ENCODE measurements around the gene ENOX2.

Gene ENOX2

GRCh38 chrX:130700629-130701028 lies 202.4 kb downstream of the ENOX2 start:
- no peak for TF ChIP-seq EZH2phosphoT487 (IDR thresholded peaks at IDR 0.05; ENCODE audit: borderline replicate concordance, low read length)
- peaks cover 17% of the 10 kb centered on the region for H3K4me1 ChIP-seq (ENCODE audit: control insufficient read depth, low read length)
- H3K4me2 ChIP-seq (ENCODE audit: low read length), result no peak overlapping the region
- H3K27ac ChIP-seq (ENCODE audit: low read depth, low read length), result no peak overlapping the region
- no peaks in the 10 kb centered on the region for H3K9me3 ChIP-seq (ENCODE audit: control insufficient read depth, insufficient read depth, low read length)
- no peaks in the 10 kb centered on the region for H3F3A ChIP-seq (ENCODE audit: control insufficient read depth, insufficient read depth)
- no peaks in the 10 kb centered on the region for H4K20me1 ChIP-seq (ENCODE audit: control insufficient read depth, insufficient read depth, low read depth, low read length)
- no peaks in the 10 kb centered on the region for H3K79me2 ChIP-seq (ENCODE audit: control insufficient read depth, low read length)
- H3K36me3 ChIP-seq (ENCODE audit: control insufficient read depth, low read length), result no peaks in the 10 kb centered on the region
- no peaks in the 10 kb centered on the region for H3K9me2 ChIP-seq (replicated peaks; ENCODE audit: control insufficient read depth, low read length)
- H3K27me3 ChIP-seq (ENCODE audit: control insufficient read depth, low read length), result no peaks in the 10 kb centered on the region
- no peak overlapping the region for H3K4me3 ChIP-seq (ENCODE audit: low read length)

DNA sequence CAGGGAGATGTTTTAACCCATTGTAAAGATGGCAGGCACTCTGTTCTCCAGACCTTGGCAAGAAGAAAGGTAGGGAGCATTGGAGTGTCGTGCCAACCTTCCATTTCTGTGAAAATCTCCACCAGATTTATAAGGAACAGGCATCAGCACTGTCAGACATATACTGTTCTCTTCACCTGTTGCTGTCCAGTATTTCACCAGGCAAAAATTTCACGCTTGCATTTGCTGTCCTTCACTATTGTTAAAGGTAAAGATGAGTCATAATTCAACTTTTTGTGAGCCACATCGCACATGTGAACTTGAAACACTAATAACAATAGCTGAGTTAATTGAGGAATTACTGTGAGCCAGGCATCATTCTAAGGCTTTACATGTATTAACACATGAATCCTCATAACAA lies 203.4 kb downstream of the ENOX2 start:
- Histone ChIP-seq H3K4me3 (ENCODE audit: low read length) (no peak overlapping the region), H3K4me2 (ENCODE audit: low read length) (no peak overlapping the region), H3K4me1 (ENCODE audit: control insufficient read depth, low read length) (peaks cover 17% of the 10 kb centered on the region), H3K27ac (ENCODE audit: low read depth, low read length) (no peak overlapping the region), H4K20me1 (ENCODE audit: control insufficient read depth, insufficient read depth, low read depth, low read length) (no peaks in the 10 kb centered on the region), H3K79me2 (ENCODE audit: control insufficient read depth, low read length) (no peaks in the 10 kb centered on the region), H3K36me3 (ENCODE audit: control insufficient read depth, low read length) (no peaks in the 10 kb centered on the region), H3K9me2 (replicated peaks; ENCODE audit: control insufficient read depth, low read length) (no peaks in the 10 kb centered on the region), H3F3A (ENCODE audit: control insufficient read depth, insufficient read depth) (no peaks in the 10 kb centered on the region), H3K27me3 (ENCODE audit: control insufficient read depth, low read length) (no peaks in the 10 kb centered on the region), H3K9me3 (ENCODE audit: control insufficient read depth, insufficient read depth, low read length) (no peaks in the 10 kb centered on the region)
- TF ChIP-seq EZH2phosphoT487 (IDR thresholded peaks at IDR 0.05; ENCODE audit: borderline replicate concordance, low read length) (no peak), CTCF (IDR thresholded peaks at IDR 0.05; ENCODE audit: low read depth, low read length, poor library complexity, severe bottlenecking) (no peak)

- Histone ChIP-seq H3K4me1 (ENCODE audit: control insufficient read depth, low read length) (peaks cover 17% of the 10 kb centered on the region), H3F3A (ENCODE audit: control insufficient read depth, insufficient read depth) (no peaks in the 10 kb centered on the region), H3K9me3 (ENCODE audit: control insufficient read depth, insufficient read depth, low read length) (no peaks in the 10 kb centered on the region), H4K20me1 (ENCODE audit: control insufficient read depth, insufficient read depth, low read depth, low read length) (no peaks in the 10 kb centered on the region), H3K79me2 (ENCODE audit: control insufficient read depth, low read length) (no peaks in the 10 kb centered on the region), H3K4me3 (ENCODE audit: low read length) (no peak overlapping the region), H3K27ac (ENCODE audit: low read depth, low read length) (no peak overlapping the region), H3K9me2 (replicated peaks; ENCODE audit: control insufficient read depth, low read length) (no peaks in the 10 kb centered on the region), H3K4me2 (ENCODE audit: low read length) (peak overlapping the region; percentile 30), H3K27me3 (ENCODE audit: control insufficient read depth, low read length) (no peaks in the 10 kb centered on the region), H3K36me3 (ENCODE audit: control insufficient read depth, low read length) (no peaks in the 10 kb centered on the region)
- no peak for TF ChIP-seq EZH2phosphoT487 (IDR thresholded peaks at IDR 0.05; ENCODE audit: borderline replicate concordance, low read length)
Observed at GRCh38 chrX:130696542-130696941, 206.5 kb downstream of the ENOX2 start.

- Histone ChIP-seq H3K4me3 (ENCODE audit: low read length) (no peak overlapping the region), H4K20me1 (ENCODE audit: control insufficient read depth, insufficient read depth, low read depth, low read length) (no peaks in the 10 kb centered on the region), H3K79me2 (ENCODE audit: control insufficient read depth, low read length) (no peaks in the 10 kb centered on the region), H3K9me2 (replicated peaks; ENCODE audit: control insufficient read depth, low read length) (no peaks in the 10 kb centered on the region), H3K9me3 (ENCODE audit: control insufficient read depth, insufficient read depth, low read length) (no peaks in the 10 kb centered on the region), H3K27ac (ENCODE audit: low read depth, low read length) (no peak overlapping the region), H3K4me2 (ENCODE audit: low read length) (peak overlapping the region; percentile 30; the same call in 1 of the 2 replicates), H3K27me3 (ENCODE audit: control insufficient read depth, low read length) (no peaks in the 10 kb centered on the region), H3K36me3 (ENCODE audit: control insufficient read depth, low read length) (no peaks in the 10 kb centered on the region), H3F3A (ENCODE audit: control insufficient read depth, insufficient read depth) (no peaks in the 10 kb centered on the region), H3K4me1 (ENCODE audit: control insufficient read depth, low read length) (peaks cover 17% of the 10 kb centered on the region)
- TF ChIP-seq CTCF (IDR thresholded peaks at IDR 0.05; ENCODE audit: low read depth, low read length, poor library complexity, severe bottlenecking), result no peak
- no peak for TF ChIP-seq EZH2phosphoT487 (IDR thresholded peaks at IDR 0.05; ENCODE audit: borderline replicate concordance, low read length)
Observed at GRCh38 chrX:130695931-130696330, 207.1 kb downstream of the ENOX2 start.
